ENCODE data around the gene PTPRM.
A peak's percentile ranks its signal among the peaks of the same experiment; 100 is the strongest.

The PTPRM gene

GRCh38 chr18:8163286-8163959 is 596.3 kb downstream of the PTPRM start:
- no peak for TF ChIP-seq POLR2A (IDR thresholded peaks at IDR 0.05; ENCODE audit: low read depth, low read length)
- DNase-seq (ENCODE audit: insufficient read length, low spot score) (no peak), FAIRE-seq (no peak)

GRCh38 chr18:8165095-8165494 is 598.0 kb downstream of the PTPRM start:
- FAIRE-seq = no peak
- DNase-seq (ENCODE audit: insufficient read length, low spot score) = no peak
- TF ChIP-seq POLR2A (IDR thresholded peaks at IDR 0.05; ENCODE audit: low read depth, low read length) = no peak

DNA sequence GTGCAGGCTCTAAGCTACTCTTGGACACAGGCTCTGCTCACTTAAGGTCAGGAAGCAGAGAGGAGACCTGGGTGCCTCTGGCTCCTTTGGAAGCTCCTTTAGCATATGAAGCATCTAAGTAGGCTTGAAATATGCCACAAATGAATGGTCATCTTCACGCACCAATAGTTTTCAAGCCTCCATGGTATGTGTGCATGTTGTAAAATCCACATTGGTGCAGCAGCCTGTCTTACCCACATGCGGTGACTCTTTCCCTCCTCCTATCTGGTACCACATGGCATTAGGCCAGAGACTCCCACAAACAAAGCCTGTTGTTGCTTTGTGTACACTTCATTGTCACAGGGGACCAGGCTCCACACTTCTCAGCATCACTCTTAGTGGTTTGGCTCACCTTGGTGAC is 599.9 kb downstream of the PTPRM start:
- TF ChIP-seq POLR2A (IDR thresholded peaks at IDR 0.05; ENCODE audit: low read depth, low read length) = no peak
- FAIRE-seq (no peak), DNase-seq (ENCODE audit: insufficient read length, low spot score) (no peak)

DNA sequence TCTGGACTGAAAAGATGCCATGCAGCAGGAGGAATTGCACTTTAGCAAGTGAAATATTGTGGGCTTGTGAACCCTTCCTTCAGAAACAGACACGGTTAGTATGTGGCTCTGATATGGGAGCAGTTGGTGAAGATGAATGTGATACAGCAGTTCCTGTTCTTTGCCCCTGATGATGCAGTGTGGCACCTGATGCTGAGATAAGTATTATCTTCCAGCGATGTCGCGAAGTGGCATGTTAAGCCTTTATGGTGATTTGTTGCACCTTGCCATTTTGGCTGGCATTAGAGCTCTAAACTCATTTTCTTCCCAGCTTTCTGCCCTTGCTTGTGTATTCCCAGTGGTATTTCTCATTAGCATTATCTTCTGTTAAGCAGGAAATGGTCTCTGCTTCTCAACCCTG is 600.6 kb downstream of the PTPRM start:
- FAIRE-seq (no peak), DNase-seq (ENCODE audit: insufficient read length, low spot score) (no peak)
- no peak for TF ChIP-seq POLR2A (IDR thresholded peaks at IDR 0.05; ENCODE audit: low read depth, low read length)

DNA sequence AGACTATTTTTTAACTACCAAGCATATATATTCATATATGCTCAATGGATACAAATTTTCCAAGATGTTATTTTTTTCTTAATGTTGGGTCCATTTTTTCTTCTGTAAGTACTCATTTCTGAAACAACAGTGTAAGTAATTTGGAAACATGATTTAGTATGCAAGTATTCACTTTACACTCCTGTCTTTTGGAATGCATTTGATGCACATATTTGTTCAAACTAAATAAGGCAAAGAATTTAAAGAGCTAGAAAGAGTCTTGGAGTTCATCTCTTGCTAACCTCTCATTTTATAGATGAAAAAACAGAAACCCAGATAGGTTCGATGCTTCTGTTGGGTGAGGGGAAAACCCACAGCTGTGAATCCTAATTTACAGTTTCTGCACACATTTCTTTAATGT is 602.6 kb downstream of the PTPRM start:
- DNase-seq (ENCODE audit: insufficient read length, low spot score) = no peak
- no peak for FAIRE-seq
- no peak for TF ChIP-seq POLR2A (IDR thresholded peaks at IDR 0.05; ENCODE audit: low read depth, low read length)

- DNase-seq (ENCODE audit: insufficient read length, low spot score) = no peak
- TF ChIP-seq POLR2A (IDR thresholded peaks at IDR 0.05; ENCODE audit: low read depth, low read length) = no peak
- FAIRE-seq = no peak
Measured at GRCh38 chr18:8174771-8175170, 607.7 kb downstream of the PTPRM start.

- no peak for FAIRE-seq
- no peak for DNase-seq (ENCODE audit: insufficient read length, low spot score)
- TF ChIP-seq POLR2A (IDR thresholded peaks at IDR 0.05; ENCODE audit: low read depth, low read length) = no peak
Measured at GRCh38 chr18:8175501-8176061, 608.5 kb downstream of the PTPRM start.

DNA sequence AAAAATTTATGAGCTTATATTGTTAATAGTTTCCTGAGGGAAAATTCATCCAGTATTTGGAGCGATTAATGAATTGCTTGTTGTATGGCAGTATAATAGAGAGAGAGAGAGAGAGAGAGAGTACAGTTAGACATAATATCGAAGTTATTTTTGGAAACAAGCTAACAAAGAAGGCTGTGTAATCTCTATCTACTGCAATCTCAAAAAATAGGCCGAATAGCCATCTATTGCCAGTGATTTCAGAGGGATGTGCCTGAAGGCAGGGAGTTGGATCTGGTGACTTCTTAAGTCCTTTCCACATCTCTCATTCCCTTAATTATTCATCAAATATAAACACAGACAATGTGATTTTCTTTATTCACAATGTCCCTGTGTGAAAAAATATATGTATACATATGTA is 609.0 kb downstream of the PTPRM start:
- FAIRE-seq = no peak
- no peak for DNase-seq (ENCODE audit: insufficient read length, low spot score)
- TF ChIP-seq POLR2A (IDR thresholded peaks at IDR 0.05; ENCODE audit: low read depth, low read length) = no peak

DNA sequence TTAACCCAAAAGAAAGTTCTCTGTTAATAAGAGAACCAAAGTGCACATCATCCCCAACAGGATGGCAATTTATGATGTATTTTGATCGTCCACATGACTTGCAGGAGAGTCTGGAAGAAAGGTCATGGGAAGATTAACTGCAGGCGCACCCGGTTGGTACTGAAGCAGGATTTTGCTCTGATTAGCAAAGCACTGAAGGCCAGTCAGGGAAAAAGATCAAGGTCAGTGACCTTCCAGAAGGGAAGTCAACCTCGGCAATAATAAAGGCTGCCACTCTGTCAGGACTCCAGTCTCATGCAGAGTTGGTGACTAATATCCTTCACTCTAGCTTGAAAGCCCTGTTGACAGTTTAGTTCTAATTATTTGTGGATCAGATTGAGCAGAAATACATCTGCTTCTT is 609.4 kb downstream of the PTPRM start:
- DNase-seq (ENCODE audit: insufficient read length, low spot score) (no peak), FAIRE-seq (peak; percentile 43)
- no peak for TF ChIP-seq POLR2A (IDR thresholded peaks at IDR 0.05; ENCODE audit: low read depth, low read length)

DNA sequence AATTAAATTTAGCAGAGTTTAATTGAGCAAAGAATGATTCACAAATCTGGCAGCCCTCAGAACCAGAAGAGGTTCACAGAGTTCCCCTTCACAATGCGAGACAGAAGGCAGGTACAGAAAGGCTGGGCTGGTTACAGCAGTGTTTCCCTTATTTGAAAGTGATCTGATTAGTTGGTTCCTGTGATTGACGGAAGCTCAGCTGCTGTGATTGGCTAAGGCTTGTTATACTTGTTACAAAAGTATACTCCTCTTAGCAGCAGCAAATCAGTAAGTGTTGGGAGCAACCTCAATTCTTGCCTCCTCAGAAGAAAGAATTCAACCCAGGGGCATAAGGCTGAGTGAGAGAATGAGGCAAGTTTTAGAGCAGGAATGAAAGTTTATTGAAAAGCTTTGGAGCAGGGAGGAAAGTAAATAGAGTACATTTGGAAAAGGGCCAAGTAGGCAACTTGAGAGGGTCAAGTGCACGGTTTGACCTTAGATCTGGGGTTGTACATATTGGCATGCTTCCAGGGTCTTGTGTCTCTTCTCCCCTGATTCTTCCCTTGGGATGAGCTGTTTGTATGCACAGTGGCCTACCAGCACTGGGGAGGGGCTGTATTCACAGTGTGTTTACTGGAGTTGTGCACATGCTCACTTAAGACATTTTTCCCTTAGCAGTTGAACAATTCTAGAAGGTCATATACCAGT is 610.4 kb downstream of the PTPRM start:
- no peak for DNase-seq (ENCODE audit: insufficient read length, low spot score)
- FAIRE-seq = peak; percentile 33
- no peak for TF ChIP-seq POLR2A (IDR thresholded peaks at IDR 0.05; ENCODE audit: low read depth, low read length)

DNA sequence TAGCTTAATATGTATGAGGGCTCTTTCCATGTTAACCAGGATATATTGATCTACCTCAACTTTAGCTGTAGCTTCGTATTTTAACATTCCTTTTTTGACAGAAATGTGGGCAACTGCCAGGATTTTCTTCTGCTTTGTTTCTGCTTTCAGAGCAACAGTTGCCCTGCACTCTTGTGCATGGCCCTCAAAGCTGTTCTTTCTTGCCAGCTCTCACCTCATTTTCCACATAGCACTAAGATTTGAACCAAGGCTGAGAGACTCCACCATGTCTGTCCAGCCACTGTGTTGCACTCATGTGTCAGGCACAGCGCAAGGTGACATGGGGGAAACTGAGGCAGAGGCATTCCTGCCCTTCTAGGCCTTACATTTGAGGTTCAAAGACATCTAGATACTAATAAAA is 619.3 kb downstream of the PTPRM start:
- FAIRE-seq (no peak), DNase-seq (ENCODE audit: insufficient read length, low spot score) (no peak)
- TF ChIP-seq POLR2A (IDR thresholded peaks at IDR 0.05; ENCODE audit: low read depth, low read length) = no peak

- FAIRE-seq = peak; percentile 33
Measured at GRCh38 chr18:8188184-8188583, 621.1 kb downstream of the PTPRM start.

DNA sequence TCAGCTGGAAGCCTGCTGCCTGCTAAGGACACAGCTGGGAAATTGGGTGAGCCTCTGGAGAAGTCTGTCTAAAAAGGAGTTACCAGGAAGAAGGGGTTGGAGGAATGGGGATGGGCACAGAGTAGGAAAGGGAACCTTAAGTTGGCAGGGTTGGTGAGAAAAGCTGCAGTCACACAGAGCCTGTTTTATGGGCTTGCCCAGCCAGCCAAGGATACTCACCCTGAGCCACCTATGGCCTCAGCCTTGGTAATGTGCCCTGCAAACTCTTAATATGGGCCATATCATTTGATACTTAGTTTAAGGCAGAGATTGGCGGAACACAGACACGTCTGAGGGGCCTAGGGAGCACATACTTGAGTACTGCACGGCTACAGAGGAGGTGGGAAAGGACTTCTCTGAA is 623.9 kb downstream of the PTPRM start:
- no peak for FAIRE-seq
- TF ChIP-seq POLR2A (IDR thresholded peaks at IDR 0.05; ENCODE audit: low read depth, low read length) = no peak
- no peak for DNase-seq (ENCODE audit: insufficient read length, low spot score)

More at GRCh38 chr18:8188184-8188583, 621.1 kb downstream of the PTPRM start:
- TF ChIP-seq POLR2A (IDR thresholded peaks at IDR 0.05; ENCODE audit: low read depth, low read length) = no peak
- peak; percentile 7 for DNase-seq (ENCODE audit: insufficient read length, low spot score)

DNA sequence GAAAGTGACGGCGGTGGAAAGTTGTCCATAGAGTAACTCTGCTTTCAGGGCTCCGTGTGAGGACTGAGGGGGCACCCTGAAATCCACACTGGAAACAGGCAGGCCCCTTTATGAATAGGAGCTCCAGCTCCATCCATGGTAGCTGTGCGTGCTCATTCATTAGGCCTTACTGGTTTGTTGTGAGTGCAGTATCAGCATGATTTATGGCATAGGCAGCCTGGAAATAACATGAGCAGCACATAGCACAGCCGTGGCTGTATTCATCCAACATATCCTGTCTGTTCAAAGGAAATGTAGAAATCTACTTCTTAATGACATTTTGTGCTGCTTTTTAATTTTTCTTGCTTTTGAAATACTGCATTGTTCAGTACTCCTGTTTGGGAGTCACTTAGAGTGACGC is 627.3 kb downstream of the PTPRM start:
- DNase-seq (ENCODE audit: insufficient read length, low spot score) (no peak), FAIRE-seq (no peak)
- TF ChIP-seq POLR2A (IDR thresholded peaks at IDR 0.05; ENCODE audit: low read depth, low read length) = no peak

DNA sequence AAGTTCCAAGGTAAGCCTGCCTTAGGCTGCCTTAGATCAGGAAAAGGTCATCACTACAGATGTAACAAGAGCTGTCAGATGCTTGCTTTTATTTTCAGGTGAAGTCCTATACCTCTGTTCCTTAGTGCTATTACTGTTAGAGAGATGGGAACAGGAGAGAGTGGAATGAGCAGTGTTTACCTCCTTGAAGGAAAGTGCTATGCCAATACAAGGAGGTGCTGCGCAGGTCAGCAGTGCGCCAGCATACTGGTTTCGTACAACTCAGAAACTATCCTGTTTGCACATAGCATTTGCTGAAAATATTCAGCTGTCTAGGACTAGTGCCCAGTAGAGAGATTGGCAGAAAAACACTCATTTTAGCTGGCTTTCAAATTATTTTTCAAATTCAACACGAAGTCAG is 629.1 kb downstream of the PTPRM start:
- FAIRE-seq (no peak), DNase-seq (ENCODE audit: insufficient read length, low spot score) (no peak)
- no peak for TF ChIP-seq POLR2A (IDR thresholded peaks at IDR 0.05; ENCODE audit: low read depth, low read length)
